WTC11 (cell line): ENCODE results near the gene SOCS4. TPM values are rescaled to one million over a fixed set of nuclear protein-coding genes. Genes with fewer than 3 reads are reported as not detected.
A peak's percentile ranks its signal among the peaks of the same experiment; 100 is the strongest.

Source experiments
- ATAC-seq: fragments of 200-7000 bp; cut with Tn5 transposase; 2 replicates; pipeline ENCODE4 v1.10.0; 2021; ENCODE audit warnings: mild to moderate bottlenecking, moderate library complexity
- CTCF ChIA-PET: fragments of 300-600 bp; sonication (Branson Sonifier 250); formaldehyde crosslinking; loops from one replicate; lab custom pipeline; 2021; ENCODE audit warnings: antibody characterized with exemption; lab: Charles Lee
- POLR2A ChIA-PET: fragments of 350-600 bp; sonication (Branson Sonifier 250); formaldehyde crosslinking; loops from one replicate; lab custom pipeline; 2021; ENCODE audit warnings: antibody characterized with exemption; lab: Charles Lee
- DNase-seq: peaks from one replicate; pipeline ENCODE4 v3.0.0; 2021; ENCODE audit warnings: low spot score
- H3K27ac Mint-ChIP-seq: 2 replicates; pipeline ENCODE4 v1.8.0; 2021; ENCODE audit warnings: mixed read lengths
- H3K27me3 Mint-ChIP-seq: 2 replicates; pipeline ENCODE4 v1.8.0; 2021; ENCODE audit warnings: low read depth, mild to moderate bottlenecking, moderate library complexity, mixed read lengths
- H3K36me3 Mint-ChIP-seq: 2 replicates; pipeline ENCODE4 v1.8.0; 2021; ENCODE audit warnings: mixed read lengths
- H3K4me1 Mint-ChIP-seq: 2 replicates; pipeline ENCODE4 v1.8.0; 2022; ENCODE audit warnings: mixed read lengths
- H3K4me3 Mint-ChIP-seq: 2 replicates; pipeline ENCODE4 v1.8.0; 2021; ENCODE audit warnings: mild to moderate bottlenecking, moderate library complexity, mixed read lengths
- H3K9me3 Mint-ChIP-seq: 2 replicates; pipeline ENCODE4 v1.8.0; 2021; ENCODE audit warnings: mixed read lengths
- ARID4B ChIP-seq: sonication (generic); formaldehyde crosslinking; IDR thresholded peaks from 2 replicates; pipeline ENCODE4 v1.8.0; 2023; ENCODE audit warnings: missing genetic modification reagents, mild to moderate bottlenecking, borderline replicate concordance
- CREB1 ChIP-seq: sonication (generic); formaldehyde crosslinking; IDR thresholded peaks from 2 replicates; pipeline ENCODE4 v1.8.0; 2023; ENCODE audit warnings: mild to moderate bottlenecking, missing genetic modification reagents
- FOXJ3 ChIP-seq: sonication (generic); formaldehyde crosslinking; IDR thresholded peaks from 2 replicates; pipeline ENCODE4 v1.9.0; 2021; ENCODE audit warnings: missing genetic modification reagents, mild to moderate bottlenecking, borderline replicate concordance
- FOXP1 ChIP-seq: sonication (generic); formaldehyde crosslinking; IDR thresholded peaks from 2 replicates; pipeline ENCODE4 v1.8.0; 2022; ENCODE audit warnings: missing genetic modification reagents, mild to moderate bottlenecking, moderate library complexity, borderline replicate concordance
- GTF2I ChIP-seq: fragments of 250-450 bp; sonication (Bioruptor Pico); conservative IDR thresholded peaks from 2 replicates; pipeline ENCODE4 v1.4.0; 2021; ENCODE audit warnings: mild to moderate bottlenecking
- NFYB ChIP-seq: sonication (generic); formaldehyde crosslinking; conservative IDR thresholded peaks from 2 replicates; pipeline ENCODE4 v1.8.0; 2022; ENCODE audit warnings: low read depth, missing genetic modification reagents
- NR1H2 ChIP-seq: sonication (generic); formaldehyde crosslinking; IDR thresholded peaks from 2 replicates; pipeline ENCODE4 v1.9.0; 2021; ENCODE audit warnings: mild to moderate bottlenecking, moderate library complexity, missing genetic modification reagents
- OVOL2 ChIP-seq: fragments of 250-450 bp; sonication (Bioruptor Pico); IDR thresholded peaks from 2 replicates; pipeline ENCODE4 v1.9.0; 2021; ENCODE audit warnings: mild to moderate bottlenecking, borderline replicate concordance
- PRRX2 ChIP-seq: fragments of 250-450 bp; sonication (Bioruptor Pico); IDR thresholded peaks from 2 replicates; pipeline ENCODE4 v1.8.0; 2021; ENCODE audit warnings: mild to moderate bottlenecking
- SMAD3 ChIP-seq: sonication (generic); formaldehyde crosslinking; IDR thresholded peaks from 2 replicates; pipeline ENCODE4 v1.8.0; 2022; ENCODE audit warnings: missing genetic modification reagents, mild to moderate bottlenecking, borderline replicate concordance
- SMAD4 ChIP-seq: sonication (generic); formaldehyde crosslinking; IDR thresholded peaks from 2 replicates; pipeline ENCODE4 v1.8.0; 2022; ENCODE audit warnings: mild to moderate bottlenecking, missing genetic modification reagents
- SOX15 ChIP-seq: fragments of 250-450 bp; sonication (Bioruptor Pico); IDR thresholded peaks from 2 replicates; pipeline ENCODE4 v1.9.0; 2021; ENCODE audit warnings: mild to moderate bottlenecking
- STAT6 ChIP-seq: sonication (generic); formaldehyde crosslinking; conservative IDR thresholded peaks from 2 replicates; pipeline ENCODE4 v1.8.1; 2023; ENCODE audit warnings: mild to moderate bottlenecking, low read depth, missing genetic modification reagents, moderate library complexity
- ZNF121 ChIP-seq: sonication (generic); formaldehyde crosslinking; IDR thresholded peaks from 2 replicates; pipeline ENCODE4 v1.8.0; 2023; ENCODE audit warnings: missing genetic modification reagents
- ZNF138 ChIP-seq: sonication (generic); formaldehyde crosslinking; conservative IDR thresholded peaks from 2 replicates; pipeline ENCODE4 v1.8.1; 2022; ENCODE audit warnings: mild to moderate bottlenecking, moderate library complexity, missing genetic modification reagents
- ZNF281 ChIP-seq: sonication (generic); formaldehyde crosslinking; IDR thresholded peaks from 2 replicates; pipeline ENCODE4 v1.8.0; 2023; ENCODE audit warnings: mild to moderate bottlenecking, missing genetic modification reagents
- ZNF423 ChIP-seq: fragments of 250-450 bp; sonication (Bioruptor Pico); IDR thresholded peaks from 2 replicates; pipeline ENCODE4 v2.1.2; 2022; ENCODE audit warnings: mild to moderate bottlenecking, moderate library complexity
- ZNF425 ChIP-seq: fragments of 250-450 bp; sonication (Bioruptor Pico); conservative IDR thresholded peaks from 2 replicates; pipeline ENCODE4 v1.9.0; 2021; ENCODE audit warnings: mild to moderate bottlenecking
- ZSCAN18 ChIP-seq: fragments of 250-450 bp; sonication (Bioruptor Pico); IDR thresholded peaks from 2 replicates; pipeline ENCODE4 v2.1.2; 2022; ENCODE audit warnings: mild to moderate bottlenecking, moderate library complexity
- total RNA-seq: library from RNA; stranded (reverse); gene quantifications from 3 replicates; pipeline ENCODE4 v1.2.3, GENCODE V29; 2021

Gene SOCS4
- total RNA-seq, 1 experiment from 2014 or later, result 21.3 TPM

- H3K4me1 Mint-ChIP-seq, result peaks cover 30% of the 10 kb centered on the region
- no peak for TF ChIP-seq SOX15 (CRISPR knock-in tag)
- 0 out of 2 replicates have a peak, but pooled peaks have one; percentile 66 for TF ChIP-seq ZNF425 (CRISPR knock-in tag)
- no peak for DNase-seq
- H3K9me3 Mint-ChIP-seq, result no peaks in the 10 kb centered on the region
- H3K27me3 Mint-ChIP-seq, result no peaks in the 10 kb centered on the region
- ATAC-seq, result no peak
- H3K27ac Mint-ChIP-seq, result peak overlapping the region; percentile 98
- H3K4me3 Mint-ChIP-seq, result peak overlapping the region; percentile 93
- CTCF ChIA-PET, result interaction anchor here (1.4 to 3.1 kb wide), 5 partner anchors 13 to 86 kb away, joined by 8 to 43 read pairs (median 12); partner anchors contain the start of genes SOCS4 and WDHD1
- POLR2A ChIA-PET, result interaction anchor here (0.9 to 3.1 kb wide), 4 partner anchors 11 to 87 kb away, joined by 3 to 44 read pairs (median 4); partner anchors contain the start of genes SOCS4 and WDHD1
- H3K36me3 Mint-ChIP-seq, result peaks cover 8% of the 10 kb centered on the region
Measured at GRCh38 chr14:55052269-55052930, 25.4 kb downstream of the SOCS4 start.

- peak overlapping the region; percentile 93 for H3K4me3 Mint-ChIP-seq
- H3K4me1 Mint-ChIP-seq, result peaks cover 30% of the 10 kb centered on the region
- peak overlapping the region; percentile 98 for H3K27ac Mint-ChIP-seq
- no peak for DNase-seq
- H3K9me3 Mint-ChIP-seq, result no peaks in the 10 kb centered on the region
- H3K27me3 Mint-ChIP-seq, result no peaks in the 10 kb centered on the region
- ChIA-PET CTCF (interaction anchor here (3.1 kb wide), 1 partner anchor 50 kb away, joined by 12 read pairs; no protein-coding TSS in a partner anchor), POLR2A (interaction anchor here (3.1 kb wide), 1 partner anchor 26 kb away, joined by 44 read pairs; the partner anchor contains the start of genes SOCS4 and WDHD1)
- peaks cover 12% of the 10 kb centered on the region for H3K36me3 Mint-ChIP-seq
- no peak for ATAC-seq
- TF ChIP-seq CREB1 (no peak), OVOL2 (CRISPR knock-in tag) (no peak), SMAD3 (CRISPR knock-in tag) (no peak), NFYB (no peak), ZNF281 (no peak), SMAD4 (CRISPR knock-in tag) (no peak), ZNF423 (CRISPR knock-in tag) (no peak), STAT6 (CRISPR knock-in tag) (no peak), FOXJ3 (CRISPR knock-in tag) (no peak), FOXP1 (CRISPR knock-in tag) (no peak), PRRX2 (CRISPR knock-in tag) (no peak), GTF2I (CRISPR knock-in tag) (no peak), ZSCAN18 (CRISPR knock-in tag) (no peak), ZNF121 (CRISPR knock-in tag) (no peak), ZNF138 (CRISPR knock-in tag) (no peak), NR1H2 (CRISPR knock-in tag) (no peak), ARID4B (CRISPR knock-in tag) (no peak)
Measured at GRCh38 chr14:55053018-55053417, 26.0 kb downstream of the SOCS4 start.
